Stomach (tissue), 4 donors: ENCODE results near the gene SLC39A13.

ENCODE experiments used
- EP300 ChIP-seq: sonication (generic); formaldehyde crosslinking; IDR thresholded peaks from one replicate; pipeline ENCODE4 v1.6.1; 2017; ENCODE audit warnings: antibody characterized with exemption
- POLR2A ChIP-seq, 4 donors: fragments of 450-650 bp; IDR thresholded peaks; one replicate each; pipeline ENCODE4 v1.6.1; 2016; ENCODE audit warnings: antibody characterized with exemption in 4 of 4, control low read depth in 2 of 4, mild to moderate bottlenecking in 1 of 4, moderate library complexity in 1 of 4
- POLR2AphosphoS5 ChIP-seq, 3 donors: sonication (generic); formaldehyde crosslinking; IDR thresholded peaks; one replicate each; pipeline ENCODE4 v1.6.1; 2016; ENCODE audit warnings: antibody characterized with exemption in 3 of 3
- TF ChIP-seq, protein P1 (sequence below), 7 experiments: fragments of 450-650 bp in 4 of 7; fragments of 200-600 bp in 3 of 7; sonication (generic) in 3 of 7; IDR thresholded peaks; one replicate each; pipeline ENCODE4 v1.5.1; 2016 to 2019; ENCODE audit warnings: antibody characterized with exemption in 7 of 7, control low read depth in 2 of 7, mild to moderate bottlenecking in 1 of 7

DNA sequence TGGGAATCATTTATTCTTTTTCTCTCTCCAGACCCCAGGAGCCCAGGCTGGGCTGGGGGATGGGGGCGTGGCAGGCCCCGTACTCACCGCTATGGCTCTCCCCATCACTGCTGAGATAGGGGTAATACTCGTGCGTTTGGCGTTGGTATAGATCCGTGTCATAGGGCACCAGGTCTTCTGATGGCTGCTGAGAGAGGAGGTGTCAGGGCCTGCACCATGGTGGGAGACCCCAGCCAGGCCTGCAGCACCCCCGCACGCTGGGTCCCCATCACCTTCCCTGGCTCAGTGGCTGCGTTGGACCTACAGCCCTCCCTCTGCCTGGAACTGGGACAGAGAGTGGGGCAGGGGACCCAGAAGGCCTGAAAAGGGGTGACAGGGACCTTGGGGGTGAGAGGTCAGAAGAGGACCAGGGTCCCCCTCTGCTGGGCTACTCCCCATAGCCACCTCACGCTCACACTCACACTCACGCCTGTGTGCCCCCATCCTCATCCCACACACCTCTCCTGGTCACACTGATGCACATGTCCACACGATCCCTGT lies 32.8 kb upstream of the SLC39A13 start:
- TF ChIP-seq, protein P1, sequence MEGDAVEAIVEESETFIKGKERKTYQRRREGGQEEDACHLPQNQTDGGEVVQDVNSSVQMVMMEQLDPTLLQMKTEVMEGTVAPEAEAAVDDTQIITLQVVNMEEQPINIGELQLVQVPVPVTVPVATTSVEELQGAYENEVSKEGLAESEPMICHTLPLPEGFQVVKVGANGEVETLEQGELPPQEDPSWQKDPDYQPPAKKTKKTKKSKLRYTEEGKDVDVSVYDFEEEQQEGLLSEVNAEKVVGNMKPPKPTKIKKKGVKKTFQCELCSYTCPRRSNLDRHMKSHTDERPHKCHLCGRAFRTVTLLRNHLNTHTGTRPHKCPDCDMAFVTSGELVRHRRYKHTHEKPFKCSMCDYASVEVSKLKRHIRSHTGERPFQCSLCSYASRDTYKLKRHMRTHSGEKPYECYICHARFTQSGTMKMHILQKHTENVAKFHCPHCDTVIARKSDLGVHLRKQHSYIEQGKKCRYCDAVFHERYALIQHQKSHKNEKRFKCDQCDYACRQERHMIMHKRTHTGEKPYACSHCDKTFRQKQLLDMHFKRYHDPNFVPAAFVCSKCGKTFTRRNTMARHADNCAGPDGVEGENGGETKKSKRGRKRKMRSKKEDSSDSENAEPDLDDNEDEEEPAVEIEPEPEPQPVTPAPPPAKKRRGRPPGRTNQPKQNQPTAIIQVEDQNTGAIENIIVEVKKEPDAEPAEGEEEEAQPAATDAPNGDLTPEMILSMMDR (IDR thresholded peaks at IDR 0.05) = no peak
- no peak for TF ChIP-seq POLR2AphosphoS5 (IDR thresholded peaks at IDR 0.05)
- no peak for TF ChIP-seq POLR2A (IDR thresholded peaks at IDR 0.05)
- TF ChIP-seq EP300 = no peak
